Left lobe of liver (tissue), 2 donors: ENCODE data around the gene TAP2. TPM values are rescaled to one million over a fixed set of nuclear protein-coding genes. Genes with fewer than 3 reads are reported as not detected.
"Not testable (repeated sequence)": the region's sequence is repeated elsewhere in the genome, so short reads cannot be mapped to it uniquely, and the experiment has no call there.

Experiments
- ATAC-seq: fragments of 200-7000 bp; cut with Tn5 transposase; one replicate; pipeline ENCODE4 v1.9.1; 2020; ENCODE audit warnings: mild to moderate bottlenecking, moderate library complexity
- DNase-seq: peaks from one replicate; pipeline ENCODE4 v3.0.0-alpha.2; 2020; ENCODE audit warnings: low spot score
- total RNA-seq: library from RNA; stranded (reverse); gene quantifications from one replicate; pipeline ENCODE4 v1.2.1, GENCODE V29; 2021
- donor health status: DM: no; HTN: no; CAD: no; lungs with moderate emphysema.
- donor health status: DM: no; HTN: yes; CAD: no.

The TAP2 gene
- total RNA-seq, result 11.8 TPM

DNA sequence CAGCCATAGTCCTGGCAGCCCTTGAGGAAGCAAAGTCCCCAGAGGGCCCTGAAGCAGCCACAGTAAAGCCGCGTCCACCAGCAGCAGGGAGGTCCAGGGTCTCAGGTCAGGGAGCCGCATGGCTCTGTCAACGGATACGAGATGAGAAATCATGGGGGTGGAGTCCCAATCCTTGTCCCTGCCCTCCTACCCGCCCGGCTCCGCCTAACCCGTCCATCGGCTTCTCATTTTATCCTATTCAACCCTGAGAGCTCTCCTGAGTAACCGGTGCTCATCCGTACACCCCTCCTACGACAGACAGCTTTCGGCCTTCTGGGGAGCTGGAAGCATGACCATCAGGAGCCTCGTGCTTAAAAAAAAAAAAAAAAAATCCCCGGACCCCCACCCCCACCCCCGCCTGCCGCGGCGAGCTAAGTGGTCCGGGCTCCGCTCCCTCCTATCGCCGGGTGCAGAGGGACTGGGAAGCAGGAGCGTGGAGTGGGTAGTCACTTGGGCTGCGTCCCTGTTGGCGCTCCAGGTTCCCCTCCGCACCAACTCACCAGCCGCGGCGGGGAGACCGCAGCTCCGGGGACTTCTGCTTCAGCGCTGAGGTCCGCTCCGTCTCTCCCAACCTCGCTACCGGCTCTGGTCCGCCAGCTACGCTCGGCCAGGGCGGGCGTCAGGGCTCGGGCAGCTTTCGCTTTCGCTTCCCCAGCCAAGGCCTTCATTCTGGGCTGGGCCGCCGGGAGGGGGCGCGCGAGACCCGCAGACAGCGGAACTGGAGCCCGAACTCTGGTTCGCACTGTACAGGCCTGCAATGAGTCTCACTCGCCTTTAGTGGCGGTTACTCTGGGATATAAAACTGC is at the start of gene TAP2:
Gene TAP2, minus strand, starts transcription at position 626 of the 845 bp plus-strand sequence. Its CDS starts 506 bp downstream, at position 120.
- ATAC-seq (peak; percentile 96), DNase-seq (peak; percentile 97)

DNA sequence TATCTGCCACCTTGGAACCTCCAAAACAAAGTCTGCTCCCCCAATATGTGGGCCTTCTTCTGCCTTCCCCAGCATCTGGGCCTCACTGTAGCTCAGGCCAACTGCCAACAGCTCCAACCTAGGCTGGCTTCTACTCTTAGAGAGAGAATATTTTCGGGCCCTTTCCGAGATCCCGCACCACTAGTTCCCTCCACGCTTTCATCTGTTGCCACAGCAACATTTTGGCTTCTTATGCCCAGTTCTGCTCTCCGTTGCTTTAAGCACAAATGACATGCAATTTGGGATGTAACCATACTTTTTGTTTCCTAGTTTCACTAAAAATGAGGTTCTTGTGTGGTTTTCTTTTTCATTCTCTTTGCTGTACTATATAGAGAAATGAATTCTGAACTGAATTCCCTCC is 49.1 kb upstream of the TAP2 start:
- ATAC-seq, result no peak
- no peak for DNase-seq

DNA sequence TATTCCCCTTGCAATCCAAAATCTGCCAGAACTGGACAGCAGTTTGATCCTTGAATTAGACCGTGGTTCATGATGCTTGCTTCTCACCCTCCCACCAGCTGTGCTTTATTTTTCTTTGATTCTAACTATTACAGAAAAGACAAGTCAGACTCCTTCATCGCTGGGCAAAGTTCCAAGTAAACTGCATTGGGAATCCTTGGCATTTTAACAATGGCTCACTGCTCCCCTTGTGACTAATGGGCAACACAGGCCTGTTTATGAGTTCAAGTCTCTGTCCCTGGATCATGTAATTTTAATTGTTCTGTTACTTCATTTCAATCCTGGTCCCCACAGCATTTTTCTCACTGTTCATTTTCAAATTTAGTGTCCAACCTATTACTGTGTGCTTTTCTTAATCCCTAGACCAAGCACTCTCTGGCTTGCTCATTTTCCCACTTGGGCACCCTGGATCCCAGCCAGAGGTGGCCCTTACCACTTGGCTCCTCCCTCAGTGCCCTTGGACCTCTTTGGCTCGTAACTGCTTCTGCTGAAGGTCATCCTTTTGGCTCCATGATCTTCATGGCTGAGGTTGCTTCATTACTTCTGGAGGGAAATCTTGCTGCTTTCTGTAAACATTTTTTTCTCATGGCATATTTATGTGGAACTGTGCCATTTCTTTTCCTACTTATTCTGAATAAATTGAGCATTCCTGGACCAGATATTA is 48.3 kb upstream of the TAP2 start:
- ATAC-seq (no peak), DNase-seq (no peak)

DNA sequence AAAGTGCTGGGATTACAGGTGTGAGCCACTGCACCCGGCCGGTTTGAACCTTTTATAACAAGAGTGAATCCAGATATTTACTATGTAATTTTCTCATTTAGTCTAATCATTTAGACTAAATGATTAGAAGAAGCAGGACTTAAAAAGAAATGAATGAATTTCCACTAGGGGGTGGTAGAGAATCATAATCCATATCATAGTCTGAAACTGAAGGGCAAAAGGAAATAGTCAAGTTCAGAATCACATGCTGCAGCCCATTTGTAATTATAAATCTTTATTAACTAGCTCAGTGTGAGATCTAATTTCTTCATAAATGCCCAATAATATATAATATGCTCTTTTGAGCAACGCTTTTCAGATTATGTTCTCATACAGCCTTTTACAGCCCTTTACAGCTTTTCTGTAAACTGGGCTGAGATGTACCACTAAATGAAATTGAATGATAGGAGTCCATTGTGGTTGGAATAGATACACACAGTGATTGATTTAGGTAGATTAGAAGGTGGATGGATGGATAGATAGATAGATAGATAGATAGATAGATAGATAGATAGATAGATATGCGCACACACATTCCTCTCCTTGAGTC is 47.3 kb upstream of the TAP2 start:
- DNase-seq (no peak), ATAC-seq (peak; percentile 83)

DNA sequence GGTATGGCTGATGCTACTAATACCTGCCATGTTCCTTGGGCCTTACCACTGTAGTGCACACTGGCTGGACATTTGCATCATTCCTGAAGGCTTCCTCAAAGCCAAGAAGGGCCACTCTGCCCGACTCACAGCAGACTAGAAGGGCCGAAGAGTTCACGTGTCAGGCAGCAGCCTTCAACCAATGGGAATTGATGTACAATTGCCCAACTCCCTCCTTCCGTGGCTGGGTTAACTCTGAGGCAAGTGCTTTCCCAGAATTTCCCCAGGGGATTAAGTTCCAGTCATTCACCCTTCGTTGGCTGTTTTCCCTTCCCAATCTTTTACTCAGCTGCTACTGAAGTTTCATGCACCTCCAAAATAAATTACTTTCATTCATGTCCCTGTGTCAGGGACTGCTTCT is 45.2 kb upstream of the TAP2 start:
- DNase-seq, result no peak
- ATAC-seq, result peak; percentile 45

DNA sequence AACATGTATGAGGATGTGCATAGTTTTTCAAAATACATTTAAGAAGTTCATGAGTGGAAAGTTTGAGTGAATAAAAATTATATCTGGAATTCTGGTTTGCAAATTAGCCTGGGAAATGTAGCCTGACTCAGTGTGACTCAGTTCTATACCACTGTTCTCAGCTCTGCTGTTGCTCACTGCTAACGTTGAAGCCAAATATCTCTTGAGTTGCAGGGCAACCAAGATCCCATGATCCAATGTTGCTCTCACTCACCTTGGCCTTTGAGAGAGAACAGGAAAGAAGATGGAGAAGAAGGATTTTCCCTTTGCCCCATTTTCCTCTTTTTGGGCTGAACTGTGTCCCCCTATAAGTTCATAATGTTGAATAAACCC is 44.3 kb upstream of the TAP2 start:
- DNase-seq (no peak), ATAC-seq (no peak)

DNA sequence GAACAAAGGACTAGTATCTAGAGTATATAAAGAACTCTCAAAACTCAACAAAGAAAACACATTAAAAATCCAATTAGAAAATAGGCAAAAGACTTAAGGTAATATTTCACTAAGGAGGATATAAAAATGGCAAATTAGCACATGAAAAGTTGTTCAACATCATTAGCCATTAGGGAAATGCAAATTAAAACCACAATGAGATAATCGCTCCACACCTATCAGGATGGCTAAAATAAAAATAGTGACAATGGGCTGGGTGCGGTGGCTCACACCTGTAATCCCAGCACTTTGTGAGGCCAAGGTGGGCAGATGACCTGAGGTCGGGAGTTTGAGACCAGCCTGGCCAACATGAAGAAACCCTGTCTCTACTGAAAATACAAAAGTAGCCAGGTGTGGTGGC is 42.4 kb upstream of the TAP2 start:
- DNase-seq, ATAC-seq: not testable (repeated sequence)

DNA sequence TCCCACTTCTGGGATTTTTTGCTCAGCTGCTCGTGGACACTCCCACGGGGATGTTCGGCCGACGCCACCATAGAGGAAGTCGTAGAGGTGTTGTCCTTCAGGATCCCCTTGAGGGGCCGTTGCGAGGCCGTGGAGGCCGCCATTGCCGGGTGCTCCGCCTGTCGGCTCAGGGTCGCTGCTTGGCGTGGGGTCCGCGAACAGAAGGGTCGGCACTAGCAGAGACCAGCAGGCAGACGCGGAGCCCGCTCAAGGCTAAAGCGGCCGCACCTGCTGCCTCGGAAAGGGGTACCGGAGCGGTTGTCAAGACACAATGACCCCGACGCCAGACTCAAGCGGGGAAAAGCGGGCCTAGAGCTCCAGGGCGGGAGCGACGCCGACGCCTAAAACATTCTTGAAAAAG is 41.2 kb upstream of the TAP2 start:
- DNase-seq, result no peak
- ATAC-seq, result no peak

DNA sequence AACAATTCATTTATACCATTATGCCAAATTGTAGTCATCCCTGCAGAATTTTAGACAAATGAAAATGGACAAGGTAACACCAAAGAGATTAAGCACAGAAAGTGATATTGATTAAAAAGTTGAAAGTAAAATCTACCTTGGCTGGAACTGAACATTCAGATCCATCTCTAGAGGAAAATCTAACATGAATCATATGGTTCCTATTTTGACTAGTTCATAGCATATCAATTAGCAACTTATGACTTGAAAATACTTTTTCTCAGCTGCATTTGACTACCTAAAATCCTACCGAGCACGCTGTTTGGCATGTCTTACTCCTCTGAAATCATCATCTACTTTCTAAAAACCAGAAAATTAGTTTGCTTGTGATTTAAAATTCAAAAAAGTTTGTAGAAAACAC is 38.1 kb upstream of the TAP2 start:
- DNase-seq (no peak), ATAC-seq (no peak)

DNA sequence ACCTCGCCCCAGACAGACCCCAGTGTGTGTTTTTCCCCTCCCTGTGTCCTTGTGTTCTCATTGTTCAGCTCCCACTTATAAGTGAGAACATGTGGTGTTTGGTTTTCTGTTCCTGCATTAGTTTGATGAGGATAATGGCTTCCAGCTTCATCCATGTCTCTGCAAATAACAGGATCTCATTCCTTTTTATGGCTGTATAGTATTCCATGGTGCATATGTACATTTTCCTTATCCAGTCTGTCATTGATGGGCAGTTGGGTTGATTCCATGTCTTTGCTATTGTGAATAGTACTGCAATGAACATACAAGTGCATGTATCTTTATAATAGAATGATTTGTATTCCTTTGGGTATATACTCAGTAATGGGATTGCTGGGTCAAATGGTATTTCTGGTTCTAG is 35.4 kb upstream of the TAP2 start:
- not testable (repeated sequence) for DNase-seq, ATAC-seq

DNA sequence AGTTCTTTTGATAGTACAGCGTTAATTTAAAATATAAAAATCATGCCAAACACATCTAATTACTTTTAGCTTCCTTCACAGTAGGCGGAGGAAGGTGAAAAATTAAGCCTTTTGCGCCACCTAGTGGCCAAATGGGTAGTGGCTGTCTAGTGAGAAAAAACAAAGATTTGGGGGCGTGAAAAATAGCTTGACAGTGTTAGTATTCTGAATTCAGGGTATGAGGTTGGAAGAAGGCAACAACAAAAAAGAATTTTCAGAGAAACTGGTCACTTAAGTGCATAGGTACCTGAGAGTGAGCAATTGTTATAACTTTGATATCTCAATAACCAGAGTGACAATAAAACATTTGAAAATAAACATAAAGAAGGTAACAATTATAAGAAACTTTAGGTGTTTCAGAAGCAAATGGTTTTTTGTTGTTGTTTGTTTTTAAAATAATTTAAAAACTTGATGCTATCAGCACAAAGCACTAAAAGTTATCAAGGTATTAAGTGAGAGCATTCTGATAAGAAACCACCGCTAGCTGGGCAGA is 29.8 kb upstream of the TAP2 start:
- DNase-seq (peak; percentile 69), ATAC-seq (peak; percentile 91)

DNA sequence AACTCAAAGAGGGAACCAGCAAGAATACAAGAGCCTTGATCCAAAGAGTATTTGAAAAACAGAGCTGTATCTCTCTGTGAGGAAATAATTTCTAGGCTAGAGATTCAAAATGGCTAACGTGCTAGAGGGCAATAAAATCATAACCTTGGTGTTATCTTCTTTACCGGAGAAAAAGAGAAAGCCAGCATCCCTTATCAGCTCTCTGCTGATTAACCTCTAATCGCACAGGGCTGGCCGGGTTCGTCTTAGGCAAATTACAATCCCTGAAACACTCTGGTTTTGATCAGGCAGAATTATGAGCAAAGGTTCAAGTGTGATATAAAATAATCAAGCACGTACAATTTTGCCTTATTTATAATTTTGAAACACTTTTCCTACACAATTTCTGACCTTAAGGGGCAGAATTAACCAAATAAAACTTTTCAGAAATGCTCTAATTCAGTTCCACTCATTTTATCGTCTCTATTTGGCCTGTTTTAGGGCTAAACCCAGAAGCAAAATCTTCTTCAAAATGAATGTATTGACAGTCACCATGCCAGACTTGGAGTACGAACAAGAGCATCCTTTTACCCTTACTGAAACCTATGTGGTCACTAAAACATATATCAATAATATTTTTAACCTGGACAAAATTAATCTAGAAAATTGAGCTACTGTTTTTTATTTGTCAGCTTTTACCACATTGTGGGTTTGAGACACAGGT is 29.2 kb upstream of the TAP2 start:
- ATAC-seq, result no peak
- DNase-seq, result no peak

DNA sequence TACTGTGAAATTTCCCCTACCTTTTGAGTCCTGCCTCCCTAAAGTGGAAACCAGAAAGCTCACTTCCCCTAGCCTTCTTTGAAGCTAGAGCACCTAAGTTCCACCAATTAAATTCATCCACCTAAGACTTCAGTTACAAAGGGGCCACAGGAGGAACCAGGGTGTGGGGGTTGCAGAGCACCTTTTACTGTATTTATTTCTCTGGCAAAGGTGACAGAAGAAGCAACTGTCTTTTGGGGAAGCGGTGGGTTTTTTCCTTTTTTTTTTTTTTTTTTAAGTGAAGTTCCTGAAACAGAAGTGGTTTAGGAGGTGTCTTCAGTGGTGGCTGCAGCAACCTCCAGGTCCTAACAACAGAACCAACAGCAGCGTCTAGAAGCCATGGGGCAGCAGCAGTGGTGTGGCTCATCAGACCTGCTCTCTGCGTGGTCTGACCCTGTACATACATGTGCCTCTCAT is 28.5 kb upstream of the TAP2 start:
- DNase-seq (no peak), ATAC-seq (no peak)

DNA sequence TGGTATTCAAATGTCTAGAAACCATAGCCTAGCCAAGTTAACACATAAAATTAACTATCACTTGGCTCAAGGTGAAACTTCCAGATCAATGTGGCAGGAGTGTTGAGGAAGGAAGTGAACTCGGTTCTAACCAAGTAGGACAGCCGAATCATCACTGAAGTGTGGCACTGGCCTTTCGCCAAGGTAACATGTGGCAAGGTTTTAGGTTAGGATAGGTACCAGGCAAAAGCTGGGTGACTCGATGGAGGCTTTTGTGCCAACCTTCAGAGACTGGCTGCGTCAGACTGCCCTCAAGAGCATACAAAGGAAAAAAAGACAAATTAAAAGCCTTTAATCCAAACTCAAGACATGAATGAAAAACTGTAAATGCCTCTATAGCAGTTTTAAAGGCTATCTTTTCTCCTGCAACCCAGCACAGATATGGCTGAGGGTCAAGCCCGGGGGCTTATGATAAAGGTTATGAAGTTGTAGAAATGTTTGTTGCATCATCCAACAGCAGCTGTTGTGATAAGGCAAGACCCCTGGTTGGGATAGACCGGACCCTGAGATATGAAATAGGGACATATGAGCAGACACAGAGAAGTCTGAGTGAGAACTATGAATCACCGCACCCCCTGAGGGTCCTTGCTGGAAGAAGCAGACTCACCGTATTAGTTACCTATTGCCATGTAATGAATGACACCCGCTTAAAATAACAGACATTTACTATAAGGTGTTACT is 27.3 kb upstream of the TAP2 start:
- ATAC-seq, result no peak

DNA sequence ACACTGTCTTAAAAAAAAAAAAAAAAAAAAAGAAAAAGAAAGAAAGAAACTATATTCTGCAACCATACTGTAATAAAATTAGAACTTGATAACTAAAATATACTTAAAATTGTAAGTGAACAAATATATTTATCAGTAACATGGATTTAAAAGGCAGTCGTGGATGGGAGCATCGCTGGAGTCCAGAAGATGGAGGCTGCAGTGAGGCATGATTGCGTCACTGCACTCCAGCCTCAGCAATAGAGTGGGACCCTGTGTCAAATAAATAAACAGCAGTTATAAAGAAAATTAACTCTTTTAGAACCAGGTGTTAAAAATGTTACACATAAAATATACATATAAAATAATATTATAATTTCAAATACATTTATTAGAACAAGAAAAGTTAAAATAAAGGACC is 24.2 kb upstream of the TAP2 start:
- no peak for ATAC-seq
- DNase-seq, result no peak

More for the DNA sequence above, 27.3 kb upstream of the TAP2 start:
- DNase-seq, result no peak

DNA sequence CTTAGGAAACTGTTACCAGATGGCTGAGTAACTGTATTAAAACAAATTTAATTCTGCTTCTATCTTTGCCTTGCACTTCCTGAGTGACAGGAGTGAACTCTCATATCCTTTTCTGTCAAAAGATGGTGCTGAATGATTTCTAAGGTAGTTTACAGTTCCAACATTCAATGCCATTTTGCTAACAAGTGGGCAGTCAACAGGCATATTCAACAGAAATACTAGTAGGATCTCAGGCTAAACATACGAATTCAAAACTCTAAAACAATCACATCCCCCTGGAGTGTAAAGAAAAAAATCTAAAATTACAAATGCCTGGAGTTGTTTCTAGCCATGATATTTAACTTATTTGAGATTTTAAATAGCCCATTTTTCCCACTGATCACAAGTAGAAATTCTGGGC is 22.1 kb upstream of the TAP2 start:
- DNase-seq (no peak), ATAC-seq (no peak)

DNA sequence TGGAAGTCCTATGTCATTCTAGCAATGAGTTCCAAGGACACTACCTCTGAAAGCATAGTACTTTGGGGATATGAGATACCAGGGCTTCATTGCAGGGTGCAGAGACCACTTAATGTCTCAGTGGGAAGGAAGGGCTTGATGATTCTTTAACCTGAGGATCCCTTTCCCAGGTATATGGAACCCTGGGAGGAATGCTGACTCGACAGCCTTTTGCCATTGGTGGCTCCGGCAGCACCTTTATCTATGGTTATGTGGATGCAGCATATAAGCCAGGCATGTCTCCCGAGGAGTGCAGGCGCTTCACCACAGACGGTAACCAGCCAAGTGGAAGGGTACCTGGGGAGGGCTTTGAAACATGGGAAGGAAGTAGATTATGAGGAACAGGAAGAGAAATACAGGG is 19.7 kb upstream of the TAP2 start:
- ATAC-seq (no peak), DNase-seq (no peak)

DNA sequence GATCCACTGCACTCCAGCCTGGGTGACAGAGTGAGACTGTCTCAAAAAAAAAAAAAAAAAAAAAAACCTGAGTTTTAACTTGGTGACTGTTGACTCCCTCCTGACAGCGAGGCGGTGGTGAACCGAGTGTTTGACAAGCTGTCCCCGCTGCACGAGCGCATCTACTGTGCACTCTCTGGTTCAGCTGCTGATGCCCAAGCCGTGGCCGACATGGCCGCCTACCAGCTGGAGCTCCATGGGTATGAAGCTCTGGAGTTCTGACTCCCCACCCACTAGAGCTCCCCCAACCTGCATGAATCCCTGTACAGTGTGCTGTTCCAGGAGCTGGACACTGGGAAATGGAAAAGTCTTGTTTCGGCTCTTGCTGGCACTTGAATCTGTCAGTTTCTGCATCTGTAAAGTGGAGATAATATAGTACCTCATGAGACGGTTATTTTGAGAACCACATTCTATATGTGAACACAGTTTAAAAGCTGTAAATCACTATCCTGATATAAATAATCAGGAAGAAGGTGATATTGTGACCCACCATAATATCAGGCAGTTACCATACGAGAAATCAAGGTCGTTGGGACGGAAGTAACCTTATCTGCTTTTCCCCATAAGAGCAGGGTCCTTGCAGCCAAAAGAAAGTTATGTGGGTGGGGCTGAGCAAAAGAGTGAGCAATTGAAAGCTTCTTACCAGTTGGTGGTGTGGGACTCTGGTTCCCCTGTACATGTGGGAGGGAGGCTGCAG is 18.8 kb upstream of the TAP2 start:
- DNase-seq, result no peak
- ATAC-seq, result no peak

DNA sequence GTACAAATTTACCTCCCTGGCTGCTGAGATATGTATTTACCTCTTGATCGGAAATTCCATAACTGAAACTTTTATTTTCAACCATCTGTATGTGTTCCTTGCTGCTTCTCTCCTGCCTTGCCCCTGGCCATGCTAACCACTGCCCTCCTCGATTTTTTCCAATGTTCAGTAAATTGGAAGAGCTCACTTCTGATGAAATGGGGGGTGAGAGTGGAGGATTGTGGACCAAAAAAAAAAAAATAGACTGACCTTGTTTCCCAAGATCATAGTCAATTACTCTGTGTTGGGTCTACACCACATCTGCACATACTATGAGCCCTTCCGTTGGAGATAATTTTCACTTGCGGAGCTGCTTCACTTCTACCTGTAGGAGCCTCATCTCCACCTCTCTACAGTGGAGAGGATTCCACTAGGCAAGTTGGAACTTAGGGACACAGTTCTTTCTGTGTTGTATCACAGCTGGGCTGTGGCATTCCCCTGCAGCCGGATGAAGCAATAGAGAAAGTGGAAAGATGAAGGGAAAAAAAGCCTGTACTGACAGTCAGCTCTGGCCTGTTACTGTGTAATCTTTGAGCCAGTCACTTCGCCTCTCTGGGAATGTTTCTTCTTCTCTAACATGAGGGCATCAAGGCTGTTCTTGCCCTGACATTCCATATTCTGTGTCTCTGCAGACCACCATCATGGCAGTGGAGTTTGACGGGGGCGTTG is 17.1 kb upstream of the TAP2 start:
- ATAC-seq, result no peak
- DNase-seq, result no peak
